ENCODE measurements around the gene XPO6.

The XPO6 gene

DNA sequence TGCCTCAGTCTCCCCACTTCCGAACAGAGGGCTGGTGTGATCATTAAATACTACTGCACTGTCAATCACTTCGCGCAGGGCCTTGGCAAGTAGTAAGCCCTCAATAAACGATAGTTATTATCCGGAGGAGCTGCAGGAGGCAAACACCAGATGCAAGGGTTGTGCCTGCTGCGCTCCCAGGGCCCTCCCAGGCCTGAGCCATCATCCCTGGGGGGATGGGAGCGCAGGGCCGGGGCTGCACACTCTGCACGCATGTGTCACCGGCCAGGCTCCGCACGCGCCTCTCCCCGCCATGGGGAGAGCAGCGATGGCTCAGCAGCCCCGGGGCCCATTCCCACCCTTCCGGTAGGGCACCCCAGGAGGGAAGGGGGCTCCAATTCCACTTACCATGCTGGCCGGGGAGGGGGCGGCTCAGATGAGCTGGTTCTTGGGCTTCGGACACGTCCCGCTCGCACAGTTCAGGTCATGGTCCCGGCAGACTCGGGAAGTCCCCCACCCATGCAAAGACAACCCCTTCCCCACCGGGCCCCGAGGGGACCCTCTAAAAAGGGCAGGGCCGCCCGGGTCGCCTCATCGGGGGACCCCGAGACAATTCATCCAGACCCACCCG, 681 bp downstream of the XPO6 start:
- peak; percentile 83 for DNase-seq (ENCODE audit: low read depth, low spot score)

DNA sequence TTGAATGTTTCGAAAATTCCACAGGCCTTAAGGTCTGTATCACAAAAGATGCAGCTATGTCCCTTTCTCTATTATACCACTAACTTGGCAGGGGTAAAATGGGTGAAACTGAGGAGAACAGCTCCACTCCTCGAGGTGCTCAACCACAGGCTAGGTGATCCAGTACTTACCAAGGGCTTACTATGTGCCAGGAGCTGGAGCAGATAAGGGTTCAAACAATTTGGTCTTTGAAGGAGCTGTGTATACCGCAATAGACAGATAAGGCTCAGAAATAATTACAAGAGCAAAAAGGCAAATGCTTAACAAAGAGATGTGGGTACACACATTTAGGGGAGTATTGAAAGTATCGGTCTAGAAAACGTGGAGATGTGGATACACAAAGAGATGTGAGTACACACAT, 1.5 kb downstream of the XPO6 start:
- DNase-seq (ENCODE audit: low read depth, low spot score), result no peak

DNA sequence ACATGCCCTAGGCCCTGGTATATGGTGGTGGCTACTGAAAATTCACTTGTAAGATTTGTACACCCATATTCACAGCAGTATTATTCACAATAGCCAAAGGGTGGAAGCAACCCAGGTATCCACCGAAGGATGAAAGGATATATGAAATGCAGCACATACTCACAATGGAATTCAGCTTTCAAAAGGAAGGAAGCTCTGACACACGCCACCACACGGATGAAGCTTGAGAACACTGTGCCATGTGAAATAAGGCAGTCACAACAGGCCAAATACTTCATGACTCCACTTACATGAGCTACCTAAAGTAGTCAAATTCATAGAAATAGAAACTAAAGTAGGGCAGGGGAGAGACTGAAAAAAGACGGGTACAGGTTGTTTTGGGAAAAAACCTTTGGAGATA, 2.9 kb downstream of the XPO6 start:
- DNase-seq (ENCODE audit: low read depth, low spot score), result no peak

GRCh38 chr16:28208131-28208530, 3.6 kb downstream of the XPO6 start:
- no peak for DNase-seq (ENCODE audit: low read depth, low spot score)

GRCh38 chr16:28207399-28207798, 4.4 kb downstream of the XPO6 start:
- DNase-seq (ENCODE audit: low read depth, low spot score), result no peak

- no peak for DNase-seq (ENCODE audit: low read depth, low spot score)
Observed at GRCh38 chr16:28205974-28206373, 5.8 kb downstream of the XPO6 start.

DNA sequence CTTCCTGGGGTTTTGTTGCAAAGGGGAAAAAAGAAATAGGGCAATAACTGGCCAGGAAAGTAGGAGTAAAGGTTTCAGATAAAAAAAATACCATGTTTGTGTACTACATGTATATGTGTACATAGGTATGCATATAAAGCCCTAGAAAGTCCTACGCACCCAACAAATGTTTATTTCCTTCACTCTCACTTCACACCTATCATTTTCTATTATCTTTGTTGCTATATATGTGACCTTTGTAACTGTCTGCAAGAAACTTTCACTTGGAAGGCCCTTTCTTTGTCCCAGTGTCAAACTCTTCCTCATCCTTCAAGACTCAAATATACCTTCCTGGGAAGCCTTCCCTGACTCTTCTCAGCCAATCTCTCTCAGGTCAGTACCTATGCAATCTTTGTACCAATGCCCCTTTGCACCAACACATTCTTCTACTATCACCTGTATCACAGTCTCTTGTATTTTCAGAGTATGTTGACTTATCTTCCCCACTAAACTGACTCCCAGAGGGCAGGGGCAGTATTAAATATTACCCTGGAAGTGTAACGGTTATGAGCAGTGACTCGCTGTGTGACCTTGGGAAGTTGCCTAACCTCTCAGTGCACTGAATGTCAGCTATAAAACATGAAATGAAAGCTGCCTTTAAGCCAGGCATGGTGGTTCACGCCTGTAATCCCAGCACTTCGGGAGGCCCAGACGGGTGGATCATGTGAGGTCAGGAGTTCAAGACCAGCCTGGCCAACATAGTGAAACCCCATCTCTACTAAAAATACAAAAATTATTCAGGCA, 6.5 kb downstream of the XPO6 start:
- no peak for DNase-seq (ENCODE audit: low read depth, low spot score)

GRCh38 chr16:28204622-28205021, 7.1 kb downstream of the XPO6 start:
- no peak for DNase-seq (ENCODE audit: low read depth, low spot score)

DNA sequence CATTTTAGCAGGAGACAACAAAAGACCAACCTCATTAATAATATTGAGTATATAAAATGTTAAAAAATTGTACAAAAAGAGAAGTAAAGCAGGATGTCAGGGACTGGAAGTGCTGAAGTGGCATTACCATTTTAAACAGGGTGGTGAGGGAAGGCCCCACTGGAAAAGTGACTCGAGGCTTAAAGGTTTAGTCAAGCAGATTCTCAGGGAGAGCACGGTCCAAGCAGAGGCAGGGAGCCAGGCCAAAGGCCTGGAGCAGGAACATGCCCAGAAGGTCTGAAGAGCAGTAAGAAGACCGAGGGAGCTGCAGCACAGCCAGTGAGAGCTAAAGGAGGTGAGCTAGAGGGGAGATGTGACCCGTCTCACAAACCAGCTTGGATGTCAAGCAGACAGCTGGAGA, 7.6 kb downstream of the XPO6 start:
- no peak for DNase-seq (ENCODE audit: low read depth, low spot score)

DNA sequence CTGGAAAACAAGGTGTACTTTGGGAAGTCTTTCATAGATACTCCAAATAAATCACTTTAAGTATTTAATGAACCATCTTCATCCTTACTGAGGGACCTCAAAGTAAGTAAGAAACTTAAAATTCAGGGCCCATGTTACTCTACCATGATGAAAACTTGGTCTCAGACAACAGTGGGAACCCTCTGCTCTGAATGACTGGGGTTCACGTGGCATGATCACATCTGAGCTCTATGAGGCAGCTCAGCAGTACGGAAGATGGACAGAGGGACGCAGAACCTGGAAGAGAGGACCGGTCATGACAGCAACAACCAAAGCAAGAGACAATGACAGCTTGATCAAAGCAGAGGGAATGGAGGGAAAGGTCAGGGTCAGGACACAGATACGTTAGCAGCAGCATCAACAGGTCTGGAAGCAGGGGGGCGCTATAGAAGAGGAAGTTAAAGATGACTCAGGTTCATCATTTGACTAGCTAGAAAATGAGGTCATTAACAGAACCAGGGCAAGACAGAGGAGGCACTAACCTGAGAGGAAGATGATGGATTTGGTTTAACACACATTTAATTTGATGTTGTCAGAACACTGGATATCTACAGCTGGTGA, 9.5 kb downstream of the XPO6 start:
- DNase-seq (ENCODE audit: low read depth, low spot score), result no peak

- DNase-seq (ENCODE audit: low read depth, low spot score), result no peak
Observed at GRCh38 chr16:28200661-28201060, 11.1 kb downstream of the XPO6 start.

GRCh38 chr16:28196387-28196987, 15.3 kb downstream of the XPO6 start:
- no peak for DNase-seq (ENCODE audit: low read depth, low spot score)

DNA sequence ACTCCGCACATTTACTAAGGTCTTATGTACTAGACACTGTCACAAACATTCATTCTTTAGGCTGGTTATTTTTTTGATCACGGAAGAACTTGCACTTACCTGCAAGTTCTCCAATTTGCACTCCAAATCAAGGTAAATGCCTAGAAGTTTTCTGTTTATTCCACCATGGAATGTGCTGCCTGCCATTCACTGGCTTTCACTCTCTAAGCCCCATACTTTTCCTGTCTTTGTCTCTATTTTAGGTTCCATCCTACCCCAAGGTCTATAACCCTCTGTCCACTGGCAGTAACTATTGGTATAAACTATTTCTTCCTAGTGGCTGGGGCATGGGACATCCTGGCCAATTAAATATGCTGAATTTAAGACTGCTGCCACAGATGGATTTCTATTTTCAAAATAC, 15.9 kb downstream of the XPO6 start:
- DNase-seq (ENCODE audit: low read depth, low spot score), result no peak

DNA sequence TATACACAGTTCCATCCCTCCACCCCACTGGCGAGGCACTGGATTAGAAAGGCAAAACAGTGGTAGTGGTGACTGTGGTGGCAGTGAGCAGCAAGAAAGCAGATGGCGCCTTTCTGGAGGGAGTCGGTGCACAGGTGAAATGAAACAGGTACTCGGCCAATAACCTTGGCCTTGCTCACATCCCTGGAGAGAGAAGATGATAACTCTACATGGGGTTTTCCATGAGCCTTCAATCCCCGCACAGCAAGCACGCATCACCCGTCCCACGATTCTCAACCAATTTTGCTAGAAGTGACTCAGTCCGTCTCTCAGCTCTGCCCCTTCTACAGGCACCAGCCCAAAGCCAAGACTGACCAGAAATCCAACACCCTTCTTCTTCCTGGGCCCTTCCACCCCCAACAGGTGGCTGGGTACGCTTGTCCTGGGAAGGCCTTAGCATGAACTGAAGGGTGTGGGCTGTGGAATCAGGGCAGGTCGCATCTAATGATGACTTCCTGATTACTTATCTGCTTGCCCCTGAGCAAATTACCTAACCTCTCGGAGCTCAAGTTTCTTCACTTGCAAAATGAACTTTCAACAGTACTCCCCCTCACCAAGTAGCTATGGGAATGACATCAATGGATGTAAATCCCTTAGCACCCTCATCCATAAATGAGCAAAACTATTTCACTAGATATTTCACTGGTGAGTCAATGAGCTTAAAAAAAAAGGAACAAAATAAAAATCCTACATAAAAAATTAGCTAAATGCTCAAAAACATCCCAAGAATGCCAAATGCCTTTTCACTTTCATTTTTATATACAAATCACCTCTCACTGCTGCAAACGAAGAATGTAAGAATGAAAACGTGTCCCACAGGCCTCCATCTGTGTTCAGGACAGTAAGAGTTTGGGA, 18.0 kb downstream of the XPO6 start:
- peak; percentile 82 for DNase-seq (ENCODE audit: low read depth, low spot score)

- no peak for DNase-seq (ENCODE audit: low read depth, low spot score)
Observed at GRCh38 chr16:28192806-28193529, 18.8 kb downstream of the XPO6 start.

DNA sequence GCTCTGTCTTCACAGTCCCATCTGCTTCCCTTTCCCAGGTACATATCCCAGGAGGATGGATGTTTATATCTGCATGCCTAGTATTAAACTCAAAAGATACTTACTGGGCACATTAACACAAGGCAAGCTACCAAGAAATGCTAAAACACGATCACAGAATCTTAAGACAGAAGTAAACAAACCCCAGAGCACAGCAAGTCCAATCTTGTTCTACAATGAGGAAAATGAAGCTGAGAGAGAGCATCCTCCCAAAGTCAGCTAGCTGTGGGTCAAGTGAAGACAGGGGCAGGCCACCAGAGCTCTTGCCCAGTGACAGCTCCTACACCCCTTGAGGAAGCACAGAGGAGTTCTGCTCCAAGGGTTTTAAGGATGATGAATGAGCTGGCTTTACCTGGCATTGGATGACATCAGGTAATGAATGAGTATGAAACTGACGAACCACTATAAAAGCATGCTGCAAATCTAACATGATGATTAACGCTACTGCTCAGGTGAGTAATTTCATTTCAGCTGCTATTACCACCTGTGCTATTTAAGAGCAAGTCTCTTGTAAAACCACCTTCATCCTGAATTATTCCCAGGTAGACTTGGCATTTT, 20.3 kb downstream of the XPO6 start:
- DNase-seq (ENCODE audit: low read depth, low spot score), result no peak

DNA sequence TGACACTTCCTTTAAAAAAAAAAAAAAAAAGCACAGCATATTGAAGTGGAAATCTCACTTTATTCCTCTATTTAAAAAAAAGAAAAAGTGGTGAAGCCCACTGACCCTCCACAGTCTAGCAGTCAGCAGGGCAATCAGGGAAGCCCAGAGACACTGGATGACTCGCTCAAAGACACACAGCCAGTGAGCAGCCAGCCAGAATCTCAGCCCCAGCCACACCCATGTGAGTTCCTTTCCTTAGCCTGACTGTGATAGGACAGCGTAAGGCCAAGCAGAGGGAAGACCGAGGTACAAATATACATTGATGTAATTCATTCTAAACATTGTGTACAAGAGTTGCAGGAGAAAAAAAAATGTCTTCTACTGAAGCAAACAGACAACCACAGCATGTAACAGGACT, 22.5 kb downstream of the XPO6 start:
- DNase-seq (ENCODE audit: low read depth, low spot score), result no peak

DNA sequence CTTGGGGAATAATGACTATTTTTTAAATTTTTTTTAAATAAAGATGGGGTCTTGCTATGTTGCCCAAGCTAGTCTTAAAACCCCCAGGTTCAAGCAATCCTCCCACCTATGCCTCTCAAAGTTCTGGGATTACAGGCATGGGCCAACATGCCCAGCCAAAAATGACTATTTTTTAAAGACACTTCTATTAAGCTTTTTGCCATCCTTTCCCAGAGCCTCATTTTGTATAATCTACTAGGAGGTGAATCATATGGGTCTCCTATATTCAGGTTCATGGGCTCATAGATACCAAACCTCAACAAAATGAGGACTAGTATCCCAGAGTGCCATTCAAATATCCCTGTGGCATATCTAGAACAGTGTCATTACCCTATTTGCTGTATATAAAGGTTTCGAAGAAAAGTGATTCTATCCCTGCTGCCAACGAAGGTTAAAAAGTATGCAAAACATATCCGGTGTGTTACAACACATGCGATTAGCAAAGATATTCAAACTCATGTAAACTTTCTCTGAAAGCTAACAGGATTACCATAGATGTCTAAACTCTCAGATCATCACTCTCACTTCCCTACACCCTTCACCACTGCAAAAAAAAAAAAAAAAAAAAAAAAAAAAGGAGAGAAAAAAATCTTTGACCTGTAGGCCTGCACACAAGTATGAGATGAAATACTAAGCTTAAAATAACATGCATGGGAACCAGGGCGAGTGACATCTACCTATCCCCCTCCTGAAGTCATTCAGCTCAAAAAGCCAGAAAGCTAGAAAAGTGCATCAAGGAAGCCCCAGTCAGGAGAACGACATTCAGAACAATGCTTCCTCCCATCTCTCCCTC, 23.5 kb downstream of the XPO6 start:
- DNase-seq (ENCODE audit: low read depth, low spot score), result no peak

- no peak for DNase-seq (ENCODE audit: low read depth, low spot score)
Observed at GRCh38 chr16:28187595-28188004, 24.2 kb downstream of the XPO6 start.

GRCh38 chr16:28186752-28187151, 25.0 kb downstream of the XPO6 start:
- DNase-seq (ENCODE audit: low read depth, low spot score), result peak; percentile 39

Measured in astrocyte of the hippocampus (primary cell).